DND-41 (cell line): Measurements from ENCODE around the gene STRN3.
"Not testable (repeated sequence)": the region's sequence is repeated elsewhere in the genome, so short reads cannot be mapped to it uniquely, and the experiment has no call there.

Experiments used
- ATAC-seq: fragments of 200-7000 bp; cut with Tn5 transposase; 3 replicates; pipeline ENCODE4 v1.9.1; 2021; ENCODE audit warnings: low read depth; ENCODE audit not compliant: insufficient read depth
- DNase-seq: peaks from one replicate; pipeline ENCODE4 v3.0.0-alpha.2; 2020
- H2AFZ ChIP-seq: 2 replicates; pipeline ENCODE4 v1.6.0; 2012; ENCODE audit warnings: low read depth, low read length
- H3K27ac ChIP-seq: 2 replicates; pipeline ENCODE4 v1.5.1; 2012; ENCODE audit warnings: low read length, inconsistent platforms
- H3K27me3 ChIP-seq: fragments of 200-600 bp; sonication (generic); 2 replicates; pipeline ENCODE4 v1.6.0; 2012; ENCODE audit warnings: low read length, mild to moderate bottlenecking, inconsistent platforms; ENCODE audit not compliant: insufficient read depth, poor library complexity
- H3K36me3 ChIP-seq: 2 replicates; pipeline ENCODE4 v1.5.1; 2012; ENCODE audit warnings: low read length, inconsistent platforms; ENCODE audit not compliant: insufficient read depth
- H3K4me1 ChIP-seq: 2 replicates; pipeline ENCODE4 v1.5.1; 2012; ENCODE audit warnings: mild to moderate bottlenecking, low read length; ENCODE audit not compliant: insufficient read depth
- H3K4me2 ChIP-seq: 2 replicates; pipeline ENCODE4 v1.6.0; 2012; ENCODE audit warnings: mild to moderate bottlenecking, moderate library complexity, low read length, inconsistent platforms; ENCODE audit not compliant: insufficient read depth
- H3K4me3 ChIP-seq, 2 experiments: fragments of 200-600 bp in 1 of 2; shearing (Covaris generic) in 1 of 2; 2 replicates each; pipeline ENCODE4 v1.5.1; 2012 to 2016; ENCODE audit warnings: inconsistent platforms in 2 of 2, low read length in 2 of 2, mild to moderate bottlenecking in 2 of 2, low read depth in 1 of 2, moderate library complexity in 1 of 2
- H3K79me2 ChIP-seq: 2 replicates; pipeline ENCODE4 v1.6.0; 2012; ENCODE audit warnings: low read length, inconsistent platforms; ENCODE audit not compliant: insufficient read depth
- H3K9ac ChIP-seq: 2 replicates; pipeline ENCODE4 v1.6.0; 2012; ENCODE audit warnings: low read depth, mild to moderate bottlenecking, inconsistent platforms, low read length, moderate library complexity
- H3K9me3 ChIP-seq: 2 replicates; pipeline ENCODE4 v1.5.1; 2012; ENCODE audit warnings: low read length, moderate library complexity, mild to moderate bottlenecking, inconsistent platforms; ENCODE audit not compliant: insufficient read depth, severe bottlenecking
- H4K20me1 ChIP-seq: 2 replicates; pipeline ENCODE4 v1.6.0; 2012; ENCODE audit warnings: low read length; ENCODE audit not compliant: insufficient read depth
- EZH2 ChIP-seq: IDR thresholded peaks from 3 replicates; pipeline ENCODE4 v1.6.1; 2012; ENCODE audit warnings: borderline replicate concordance, low read depth, mild to moderate bottlenecking, moderate library complexity, low read length, inconsistent platforms; ENCODE audit not compliant: severe bottlenecking
- TF ChIP-seq, protein P1 (sequence below): IDR thresholded peaks from 2 replicates; pipeline ENCODE4 v1.5.1; 2012; ENCODE audit warnings: borderline replicate concordance, low read length, moderate library complexity, mild to moderate bottlenecking; ENCODE audit not compliant: poor library complexity, severe bottlenecking; ENCODE audit errors: extremely low read depth

The STRN3 gene

DNA sequence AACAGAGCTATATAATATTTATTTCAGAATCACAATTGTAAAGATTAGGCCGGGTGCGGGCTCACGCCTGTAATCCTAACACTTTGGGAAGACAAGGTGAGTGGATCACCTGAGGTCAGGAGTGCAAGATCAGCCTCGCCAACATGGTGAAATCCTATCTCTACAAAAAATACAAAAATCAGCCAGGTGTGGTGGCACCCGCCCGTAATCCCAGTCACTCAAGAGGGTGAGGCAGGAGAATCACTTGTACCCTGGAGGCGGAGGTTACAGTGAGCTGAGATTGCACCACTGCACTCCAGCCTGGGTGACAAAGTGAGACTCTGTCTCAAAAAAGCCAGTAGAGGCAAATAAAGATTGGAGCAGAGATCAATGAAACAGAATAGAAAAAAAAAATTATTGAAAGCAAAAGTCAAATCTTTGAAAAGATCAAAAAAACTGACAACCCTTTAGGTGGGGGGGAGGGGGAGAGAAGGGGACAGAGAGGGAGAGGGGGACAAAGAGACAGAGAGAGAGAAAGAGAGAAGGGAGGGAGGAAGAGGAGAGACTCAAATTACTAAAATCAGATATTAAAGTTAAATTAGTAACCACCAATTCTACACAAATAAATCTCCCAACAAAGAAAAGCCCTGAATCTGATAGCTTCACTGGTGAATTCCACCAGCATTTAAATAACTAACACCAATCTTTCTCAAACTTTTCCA, 53.1 kb downstream of the STRN3 start:
- H3K36me3 ChIP-seq: no peaks in the 10 kb centered on the region; the same call in 1 of the 2 replicates
- H3K9me3 ChIP-seq: no peaks in the 10 kb centered on the region
- H4K20me1 ChIP-seq: peaks cover 23% of the 10 kb centered on the region
- H3K27me3 ChIP-seq: no peaks in the 10 kb centered on the region
- DNase-seq: no peak
- no peak overlapping the region for H2AFZ ChIP-seq
- H3K4me1 ChIP-seq: no peaks in the 10 kb centered on the region
- no peak overlapping the region for H3K9ac ChIP-seq
- H3K27ac ChIP-seq: no peak overlapping the region
- ATAC-seq: no peak
- no peak overlapping the region for H3K4me3 ChIP-seq
- H3K4me2 ChIP-seq: no peak overlapping the region
- no peak for TF ChIP-seq EZH2
- TF ChIP-seq, protein P1, sequence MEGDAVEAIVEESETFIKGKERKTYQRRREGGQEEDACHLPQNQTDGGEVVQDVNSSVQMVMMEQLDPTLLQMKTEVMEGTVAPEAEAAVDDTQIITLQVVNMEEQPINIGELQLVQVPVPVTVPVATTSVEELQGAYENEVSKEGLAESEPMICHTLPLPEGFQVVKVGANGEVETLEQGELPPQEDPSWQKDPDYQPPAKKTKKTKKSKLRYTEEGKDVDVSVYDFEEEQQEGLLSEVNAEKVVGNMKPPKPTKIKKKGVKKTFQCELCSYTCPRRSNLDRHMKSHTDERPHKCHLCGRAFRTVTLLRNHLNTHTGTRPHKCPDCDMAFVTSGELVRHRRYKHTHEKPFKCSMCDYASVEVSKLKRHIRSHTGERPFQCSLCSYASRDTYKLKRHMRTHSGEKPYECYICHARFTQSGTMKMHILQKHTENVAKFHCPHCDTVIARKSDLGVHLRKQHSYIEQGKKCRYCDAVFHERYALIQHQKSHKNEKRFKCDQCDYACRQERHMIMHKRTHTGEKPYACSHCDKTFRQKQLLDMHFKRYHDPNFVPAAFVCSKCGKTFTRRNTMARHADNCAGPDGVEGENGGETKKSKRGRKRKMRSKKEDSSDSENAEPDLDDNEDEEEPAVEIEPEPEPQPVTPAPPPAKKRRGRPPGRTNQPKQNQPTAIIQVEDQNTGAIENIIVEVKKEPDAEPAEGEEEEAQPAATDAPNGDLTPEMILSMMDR: no peak
- peaks cover 98% of the 10 kb centered on the region for H3K79me2 ChIP-seq

DNA sequence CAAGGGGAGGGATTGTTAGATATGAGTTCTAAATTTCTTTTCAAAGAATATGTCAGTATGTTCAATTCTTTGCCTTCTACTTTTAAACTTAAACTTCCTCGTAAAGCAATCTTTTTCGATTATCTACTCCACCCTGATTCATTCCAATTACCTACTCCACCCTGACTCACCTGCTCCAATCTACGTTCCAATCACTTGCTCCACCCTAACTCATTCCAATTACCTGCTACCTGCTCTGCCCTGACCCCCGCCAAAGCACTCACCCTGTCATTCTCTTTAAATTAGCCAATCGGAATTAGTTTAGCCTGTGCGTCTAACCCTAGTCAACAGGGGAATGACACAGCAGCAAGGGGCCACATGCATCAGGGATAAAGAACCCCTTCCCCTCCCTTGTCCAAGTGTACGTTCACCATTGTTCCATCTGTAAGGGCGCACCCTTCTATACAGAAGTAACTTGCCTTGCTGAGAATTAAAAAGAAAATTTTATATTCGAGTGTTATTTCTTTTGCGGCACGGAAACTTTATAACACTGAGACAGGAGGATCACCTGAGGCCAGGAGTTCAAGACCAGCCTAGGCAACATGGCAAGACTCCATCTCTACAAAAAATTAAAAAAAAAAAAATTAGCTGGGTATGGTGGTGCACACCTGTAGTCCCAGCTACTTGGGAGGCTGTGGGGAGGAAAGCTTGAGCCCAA, 54.0 kb downstream of the STRN3 start:
- not testable (repeated sequence) for H3K4me3 ChIP-seq, H3K36me3 ChIP-seq, H3K4me2 ChIP-seq, ATAC-seq, H3K9me3 ChIP-seq, H3K9ac ChIP-seq, H2AFZ ChIP-seq, DNase-seq, H3K4me1 ChIP-seq, H3K27ac ChIP-seq, H3K27me3 ChIP-seq
- Histone ChIP-seq H4K20me1 (peaks cover 20% of the 10 kb centered on the region), H3K79me2 (peaks cover 99% of the 10 kb centered on the region)

DNA sequence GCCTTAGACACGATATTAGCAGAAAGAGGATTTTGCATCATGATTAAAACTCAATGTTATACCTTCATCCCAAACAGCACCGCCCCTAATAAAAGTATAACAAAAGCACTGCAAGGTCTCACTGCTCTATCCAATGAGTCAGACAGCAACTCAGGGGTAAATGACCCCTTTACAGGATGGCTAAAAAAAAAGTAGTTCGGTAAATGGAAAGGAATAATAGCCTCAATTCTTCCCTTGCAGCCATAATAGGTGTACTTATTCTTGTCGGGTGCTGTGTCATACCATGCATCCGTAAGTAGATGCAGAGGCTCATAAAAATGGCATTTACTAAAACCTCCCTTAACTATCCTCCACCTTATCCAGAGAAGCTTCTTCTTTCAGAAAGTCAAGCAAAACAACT, 54.6 kb downstream of the STRN3 start:
- no peak for TF ChIP-seq EZH2
- TF ChIP-seq, protein P1: no peak
- H3K27ac ChIP-seq: no peak overlapping the region
- no peak for ATAC-seq
- no peak overlapping the region for H2AFZ ChIP-seq
- peaks cover 20% of the 10 kb centered on the region for H4K20me1 ChIP-seq
- H3K9ac ChIP-seq: no peak overlapping the region
- no peak overlapping the region for H3K4me2 ChIP-seq
- H3K27me3 ChIP-seq: no peaks in the 10 kb centered on the region
- H3K4me1 ChIP-seq: no peaks in the 10 kb centered on the region
- peaks cover 4% of the 10 kb centered on the region for H3K36me3 ChIP-seq
- H3K9me3 ChIP-seq: peaks cover 4% of the 10 kb centered on the region
- DNase-seq: no peak
- no peak overlapping the region for H3K4me3 ChIP-seq
- peaks cover 99% of the 10 kb centered on the region for H3K79me2 ChIP-seq

DNA sequence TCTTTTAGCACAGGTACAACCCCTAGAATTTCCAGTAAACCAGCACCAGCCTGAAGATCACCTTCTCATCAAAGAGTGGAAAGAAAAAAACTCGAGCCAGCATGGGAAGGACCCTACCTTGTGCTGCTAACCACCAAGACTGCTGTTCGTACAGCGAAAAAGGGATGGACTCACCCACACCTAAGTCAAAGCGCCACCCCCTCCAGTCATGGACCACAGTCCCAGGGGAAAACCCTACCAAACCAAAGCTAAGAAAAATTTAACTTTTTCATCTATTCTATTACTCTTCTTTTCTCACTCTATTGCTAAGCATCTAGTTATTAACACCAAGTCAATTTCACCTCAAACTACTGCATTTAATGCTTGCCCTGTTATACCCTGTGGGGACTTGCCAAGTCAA, 56.4 kb downstream of the STRN3 start:
- not testable (repeated sequence) for H3K9ac ChIP-seq, DNase-seq, ATAC-seq, H3K4me1 ChIP-seq, H4K20me1 ChIP-seq, H3K27me3 ChIP-seq, H2AFZ ChIP-seq, H3K4me3 ChIP-seq, H3K27ac ChIP-seq, H3K4me2 ChIP-seq
- peaks cover 13% of the 10 kb centered on the region for H3K9me3 ChIP-seq
- peaks cover 17% of the 10 kb centered on the region for H3K36me3 ChIP-seq
- H3K79me2 ChIP-seq: peaks cover 99% of the 10 kb centered on the region

GRCh38 chr14:30967364-30968098, 58.6 kb downstream of the STRN3 start:
- Histone ChIP-seq H3K9me3 (peaks cover 13% of the 10 kb centered on the region), H3K79me2 (peaks cover 98% of the 10 kb centered on the region), H3K36me3 (peaks cover 20% of the 10 kb centered on the region)
- not testable (repeated sequence) for ATAC-seq, H2AFZ ChIP-seq, H3K4me2 ChIP-seq, DNase-seq, H4K20me1 ChIP-seq, H3K27me3 ChIP-seq, H3K27ac ChIP-seq, H3K4me1 ChIP-seq, H3K9ac ChIP-seq, H3K4me3 ChIP-seq
